Cardiac fibroblast (primary cell): Measurements from ENCODE around the gene HIVEP3.

Source experiments
- DNase-seq, 2 donors: peaks; one replicate each; pipeline versions ENCODE4 v3.0.0 to v3.0.0-alpha.2; 2010; ENCODE audit warnings: low read depth in 2 of 2
- H3K4me3 ChIP-seq, 2 donors: replicated peaks in 1 of 2; 1 replicate in 1 of 2; 2 replicates in 1 of 2; pipeline ENCODE4 v1.5.1; 2011; ENCODE audit warnings: low read depth in 2 of 2, low read length in 2 of 2, mild to moderate bottlenecking in 2 of 2, moderate library complexity in 1 of 2
- CTCF ChIP-seq: IDR thresholded peaks from one replicate; pipeline ENCODE4 v1.5.1; 2011; ENCODE audit warnings: low read depth, mild to moderate bottlenecking, low read length, inconsistent platforms

HIVEP3 gene

GRCh38 chr1:41508290-41508689 lies 410.4 kb downstream of the HIVEP3 start:
- no peak for DNase-seq
- no peak overlapping the region for H3K4me3 ChIP-seq
- TF ChIP-seq CTCF: no peak

- DNase-seq: no peak
- no peak for TF ChIP-seq CTCF
- H3K4me3 ChIP-seq: no peak overlapping the region
Observed at GRCh38 chr1:41507836-41508235, 410.9 kb downstream of the HIVEP3 start.

- no peak overlapping the region for H3K4me3 ChIP-seq
- no peak for DNase-seq
- no peak for TF ChIP-seq CTCF
Observed at GRCh38 chr1:41507110-41507720, 411.5 kb downstream of the HIVEP3 start.

GRCh38 chr1:41504114-41505035 lies 414.3 kb downstream of the HIVEP3 start:
- H3K4me3 ChIP-seq: no peak overlapping the region
- peak; percentile 39 to 64 for DNase-seq
- TF ChIP-seq CTCF: no peak

GRCh38 chr1:41503538-41504113 lies 415.1 kb downstream of the HIVEP3 start:
- no peak for TF ChIP-seq CTCF
- H3K4me3 ChIP-seq: no peak overlapping the region
- no peak for DNase-seq

GRCh38 chr1:41502912-41503311 lies 415.8 kb downstream of the HIVEP3 start:
- DNase-seq: no peak
- no peak for TF ChIP-seq CTCF

More at GRCh38 chr1:41502912-41503311, 415.8 kb downstream of the HIVEP3 start:
- no peak overlapping the region for H3K4me3 ChIP-seq
